Measurements from ENCODE around the gene ACSL4.
A peak's percentile ranks its signal among the peaks of the same experiment; 100 is the strongest.
"Not testable (repeated sequence)": the region's sequence is repeated elsewhere in the genome, so short reads cannot be mapped to it uniquely, and the experiment has no call there.

Gene ACSL4

GRCh38 chrX:109660435-109661143, 72.5 kb downstream of the ACSL4 start:
- DNase-seq, result no peak

- no peak for DNase-seq
These were observed 74.7 kb downstream of the ACSL4 start for GRCh38 chrX:109658391-109658790.

- DNase-seq, result not testable (repeated sequence)
These were observed 75.7 kb downstream of the ACSL4 start for GRCh38 chrX:109657364-109657763.

GRCh38 chrX:109656774-109657173, 76.3 kb downstream of the ACSL4 start:
- no peak for DNase-seq

DNA sequence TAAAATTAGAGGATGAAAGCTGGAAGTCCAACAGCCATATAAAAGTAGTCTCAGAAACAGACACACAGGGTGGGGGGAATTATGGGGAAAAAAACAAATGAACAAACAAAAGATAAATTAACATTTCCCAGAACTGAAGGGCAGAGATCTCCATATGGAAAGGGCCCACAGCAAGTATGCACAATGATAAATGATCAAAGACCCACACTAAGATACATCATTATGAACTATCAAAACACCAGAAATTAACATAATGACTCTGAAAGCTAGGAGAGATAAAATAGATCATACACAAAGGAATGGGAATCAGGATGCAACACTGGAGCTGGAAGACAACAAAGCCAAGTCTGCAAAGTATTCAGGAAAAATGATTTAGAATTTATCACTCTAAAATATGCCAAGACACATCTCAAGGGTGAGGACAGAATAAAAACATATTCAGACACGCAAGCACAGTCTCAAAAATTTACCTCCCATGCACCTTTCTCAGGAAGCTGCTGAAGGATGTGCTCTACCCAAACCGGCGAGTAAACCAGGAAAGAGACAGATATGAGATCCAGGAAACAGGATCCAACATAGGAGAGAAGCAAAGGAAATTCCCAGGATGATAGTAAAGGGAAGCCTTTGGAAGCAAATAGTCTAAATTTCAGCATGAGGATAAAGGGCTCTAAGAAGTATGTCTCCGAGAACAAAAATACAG, 77.4 kb downstream of the ACSL4 start:
- no peak for DNase-seq

GRCh38 chrX:109654516-109655109, 78.4 kb downstream of the ACSL4 start:
- DNase-seq, result no peak

DNA sequence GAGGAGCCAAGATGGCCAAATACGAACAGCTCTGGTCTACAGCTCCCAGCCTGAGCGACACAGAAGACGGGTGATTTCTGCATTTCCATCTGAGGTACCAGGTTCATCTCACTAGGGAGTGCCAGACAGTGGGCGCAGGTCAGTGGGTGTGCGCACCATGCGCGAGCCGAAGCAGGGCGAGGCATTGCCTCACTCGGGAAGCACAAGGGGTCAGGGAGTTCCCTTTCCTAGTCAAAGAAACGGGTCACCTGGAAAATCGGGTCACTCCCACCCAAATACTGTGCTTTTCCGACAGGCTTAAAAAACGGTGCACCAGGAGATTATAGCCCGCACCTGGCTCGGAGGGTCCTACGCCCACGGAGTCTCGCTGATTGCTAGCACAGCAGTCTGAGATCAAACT, 88.4 kb downstream of the ACSL4 start:
- not testable (repeated sequence) for DNase-seq

DNA sequence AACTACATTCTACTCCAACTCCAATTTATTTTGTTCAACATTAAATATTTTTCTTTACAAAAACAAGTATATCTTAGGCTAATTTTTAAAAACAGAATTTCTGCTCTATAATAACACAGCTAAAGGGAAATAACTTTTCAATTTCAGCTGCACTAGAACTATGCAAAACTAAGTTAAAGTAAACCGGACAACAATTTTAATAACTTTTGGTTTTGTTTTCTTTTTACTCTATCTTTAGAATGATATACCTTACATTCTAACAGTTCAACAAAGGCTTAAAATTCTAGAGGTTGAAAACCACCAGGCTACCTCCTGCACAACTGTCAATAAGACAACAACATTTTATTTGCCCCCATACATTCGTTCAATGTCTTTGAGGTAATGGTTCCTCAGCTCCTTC, 89.4 kb downstream of the ACSL4 start:
- no peak for DNase-seq

- no peak for DNase-seq
These were observed 94.9 kb downstream of the ACSL4 start for GRCh38 chrX:109638158-109638557.

DNA sequence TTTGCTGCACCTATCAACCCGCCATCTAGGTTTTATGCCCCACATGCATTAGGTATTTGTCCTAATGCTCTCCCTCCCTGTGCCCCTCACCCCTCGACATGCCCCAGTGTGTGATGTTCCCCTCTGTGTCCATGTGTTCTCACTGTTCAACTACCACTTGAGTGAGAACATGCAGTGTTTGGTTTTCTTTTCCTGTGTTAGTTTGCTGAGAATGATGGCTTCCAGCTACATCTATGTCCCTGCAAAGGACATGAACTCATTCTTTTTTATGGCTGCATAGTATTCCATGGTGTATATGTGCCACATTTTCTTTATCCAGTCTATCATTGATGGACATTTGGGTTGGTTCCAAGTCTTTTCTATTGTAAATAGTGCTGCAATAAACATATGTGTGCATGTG, 95.6 kb downstream of the ACSL4 start:
- DNase-seq, result not testable (repeated sequence)

DNA sequence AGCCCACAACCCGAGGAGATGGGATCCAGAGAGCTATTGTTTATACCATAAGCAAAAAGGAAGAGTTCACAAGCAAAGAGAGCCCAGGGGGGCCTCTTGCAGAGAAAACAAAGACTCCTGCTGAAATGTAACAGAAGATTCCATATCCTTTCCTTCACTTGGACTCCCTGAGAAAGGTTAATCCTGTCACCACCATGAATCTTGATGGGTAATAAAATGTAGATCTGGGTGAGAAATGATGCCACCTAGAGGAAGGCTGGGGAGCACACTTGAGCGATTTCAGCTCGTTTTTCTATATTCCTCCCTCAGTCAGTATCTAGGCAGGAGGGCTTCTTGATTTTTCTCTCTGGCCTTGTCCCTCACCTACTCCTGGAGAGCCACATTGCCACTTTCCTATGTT, 97.9 kb downstream of the ACSL4 start:
- peak; percentile 2 for DNase-seq

- peak; percentile 0 for DNase-seq
These were observed 100.1 kb downstream of the ACSL4 start for GRCh38 chrX:109632906-109633504.

- peak; percentile 19 for DNase-seq
These were observed 103.7 kb downstream of the ACSL4 start for GRCh38 chrX:109629310-109629709.

DNA sequence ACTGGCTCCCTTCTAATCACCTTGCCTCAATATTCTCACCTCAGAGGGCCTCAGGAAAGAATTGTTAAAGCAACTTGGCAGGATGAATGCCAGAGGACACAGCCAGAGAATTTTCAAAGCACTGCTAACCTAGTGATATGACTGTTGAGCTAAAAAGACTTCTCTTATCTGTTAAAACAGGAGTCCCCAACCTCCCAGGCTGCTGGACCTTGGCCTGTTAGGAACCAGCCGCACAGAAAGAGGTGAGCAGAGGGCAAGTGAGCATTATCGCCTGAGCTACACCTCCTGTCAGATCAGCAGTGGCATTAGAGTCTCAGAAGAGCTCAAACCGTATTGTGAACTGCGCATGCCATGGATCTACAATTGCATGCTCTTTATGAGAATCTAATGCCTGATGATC, 106.4 kb downstream of the ACSL4 start:
- no peak for DNase-seq

DNA sequence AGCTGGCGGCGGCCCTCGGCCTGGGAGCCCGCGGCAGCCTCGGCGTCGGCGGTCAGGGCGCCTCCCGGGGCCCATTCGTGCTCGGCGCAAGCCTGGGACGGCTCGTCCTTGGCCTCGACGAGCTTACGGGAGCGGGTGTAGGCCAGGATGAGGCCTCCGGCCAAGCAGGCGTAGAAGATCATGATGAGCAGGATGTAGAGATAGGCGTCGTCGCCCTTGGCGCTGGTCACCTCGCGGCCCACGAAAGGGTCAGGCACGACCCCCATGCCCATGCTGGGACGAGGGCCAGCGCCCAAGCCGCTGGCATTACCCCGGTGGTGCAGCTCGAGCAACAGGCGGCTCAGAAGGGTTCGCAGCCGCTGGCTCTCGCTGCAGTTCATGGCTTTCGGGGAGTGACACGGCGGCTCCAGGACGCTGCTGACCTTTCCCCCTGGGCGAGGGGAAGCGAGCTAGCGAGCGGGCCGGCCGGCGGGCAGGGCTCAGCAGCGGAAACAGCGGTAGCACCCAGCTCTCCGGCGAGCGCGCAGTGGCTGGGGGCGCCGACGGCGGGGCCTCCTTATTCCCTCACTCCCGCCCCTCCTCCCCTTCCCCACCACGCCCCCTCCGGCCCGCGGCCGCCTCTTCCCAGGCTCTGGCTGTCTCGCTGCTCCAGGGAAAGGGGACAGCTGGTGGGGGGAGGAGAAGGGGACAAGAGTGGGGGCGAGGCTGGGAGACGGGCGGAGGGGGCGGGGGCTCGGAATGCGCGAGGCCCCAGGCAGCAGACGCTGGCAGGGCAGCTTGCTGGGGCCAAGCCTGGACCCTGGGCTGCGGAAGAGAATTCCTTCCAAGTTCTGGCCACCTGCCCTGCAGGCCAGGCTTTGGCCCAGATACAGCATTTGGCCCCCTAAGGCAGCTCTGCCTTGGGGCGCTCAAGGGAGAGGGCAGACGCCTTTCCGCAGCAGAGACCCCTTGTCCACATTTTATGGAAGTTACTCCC, 108.1 kb downstream of the ACSL4 start, which contains the start of gene KCNE5:
TSS of gene KCNE5 (minus strand) at position 532 of the 976 bp plus-strand sequence. CDS start at position 380, 152 bp downstream.
- no peak for DNase-seq

DNA sequence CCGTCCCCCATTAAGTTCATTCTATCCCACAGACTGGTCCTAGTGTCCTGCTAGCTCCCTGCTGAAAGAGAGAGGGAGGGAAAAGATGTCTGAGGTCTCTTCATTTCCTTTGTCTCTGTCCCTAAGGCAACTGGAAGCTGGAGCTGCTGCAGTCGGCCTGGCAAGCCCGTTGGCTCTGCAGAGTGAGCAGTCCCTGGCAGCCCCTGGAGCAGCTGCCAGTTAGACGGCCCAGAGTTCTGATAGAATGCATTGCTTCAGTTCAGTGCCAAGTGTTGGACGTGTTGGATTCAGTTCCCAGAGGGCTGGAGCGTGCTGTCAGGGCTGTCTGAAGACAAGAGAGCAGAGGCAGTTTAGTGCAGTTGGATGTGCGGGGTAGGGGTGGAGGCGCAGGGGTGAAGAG, 109.1 kb downstream of the ACSL4 start:
- no peak for DNase-seq

GRCh38 chrX:109622270-109622669, 110.8 kb downstream of the ACSL4 start:
- no peak for DNase-seq

DNA sequence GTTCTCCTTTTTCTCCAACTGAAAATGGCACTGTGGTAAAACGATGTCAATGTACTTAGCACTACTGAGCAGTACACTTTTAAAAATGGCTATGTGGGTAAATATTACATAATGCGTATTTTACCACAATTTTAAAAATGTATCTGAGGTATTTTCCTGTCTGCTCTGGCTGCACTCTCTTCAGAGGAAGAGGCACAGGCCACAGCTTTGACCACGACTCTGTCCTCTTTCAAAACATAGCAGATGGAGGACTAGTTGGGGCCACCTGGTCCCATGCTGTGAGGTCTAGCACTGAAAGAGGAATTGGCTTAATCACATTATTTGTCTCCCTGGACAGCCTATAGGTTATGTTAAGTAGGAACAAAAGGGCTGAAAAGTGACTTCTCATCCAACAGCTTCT, 113.3 kb downstream of the ACSL4 start:
- DNase-seq, result no peak

- DNase-seq, result no peak
These were observed 118.1 kb downstream of the ACSL4 start for GRCh38 chrX:109614951-109615350.

GRCh38 chrX:109601486-109601885, 131.6 kb downstream of the ACSL4 start:
- DNase-seq, result no peak

DNA sequence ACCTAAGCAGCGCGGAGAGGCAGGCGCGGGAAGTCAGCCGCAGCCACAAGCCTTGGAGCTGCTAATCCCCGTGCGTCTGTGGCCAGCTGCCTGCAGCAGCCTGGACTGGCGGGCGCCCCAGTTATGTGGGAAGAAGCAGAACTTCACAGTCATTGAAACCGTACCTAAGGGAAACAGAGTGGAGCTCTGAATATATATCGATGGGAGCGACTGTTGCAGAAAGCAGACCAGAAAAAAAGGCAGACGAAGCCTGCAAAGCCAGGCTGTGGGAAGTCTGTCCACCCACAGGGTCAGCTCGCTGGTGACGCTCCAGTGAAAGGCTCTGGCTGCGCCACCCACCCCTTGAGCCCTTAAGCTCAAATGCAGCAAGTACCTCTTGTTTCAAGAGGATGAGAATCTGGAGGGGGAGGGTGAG, 132.8 kb downstream of the ACSL4 start:
- no peak for DNase-seq

DNA sequence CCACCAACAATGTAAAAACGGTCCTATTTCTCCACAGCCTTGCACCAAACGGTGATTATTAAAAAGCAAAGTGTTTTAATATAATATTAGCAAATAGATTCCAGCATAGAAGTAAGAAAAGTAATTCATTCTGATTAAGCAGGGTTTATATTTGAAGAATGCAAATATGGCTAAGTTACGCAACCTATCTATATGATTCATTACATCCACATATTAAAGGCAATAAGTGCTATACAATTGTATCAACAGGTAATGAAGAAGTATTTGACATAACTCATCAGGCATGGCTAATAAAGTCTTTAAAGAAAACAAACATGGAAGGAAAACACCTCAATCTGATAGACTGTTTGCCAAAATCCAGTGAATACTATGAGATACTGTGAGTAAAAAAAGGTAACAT, 137.0 kb downstream of the ACSL4 start:
- DNase-seq, result no peak

Measured in NCI-H146 (cell line).